ENCODE data around the gene DPY30.

- no peak for TF ChIP-seq TAF1 (IDR thresholded peaks at IDR 0.05; ENCODE audit: borderline replicate concordance, insufficient read depth, low read length)
- no peak for TF ChIP-seq REST (IDR thresholded peaks at IDR 0.05; ENCODE audit: insufficient read depth in 1 of 2, low read depth in 2 of 2, low read length in 2 of 2)
- no peak for TF ChIP-seq POLR2AphosphoS5 (IDR thresholded peaks at IDR 0.05; ENCODE audit: low read depth, low read length)
- no peak for TF ChIP-seq SIN3A (IDR thresholded peaks at IDR 0.05; ENCODE audit: borderline replicate concordance, insufficient read depth, low read length)
Observed at GRCh38 chr2:32064713-32065112, 25.1 kb upstream of the DPY30 start.
